Ovary (tissue), 3 donors: ENCODE data around the gene EEF1A2.

Experiments
- EP300 ChIP-seq: sonication (generic); formaldehyde crosslinking; IDR thresholded peaks from one replicate; pipeline ENCODE4 v1.6.1; 2017; ENCODE audit warnings: antibody characterized with exemption
- POLR2A ChIP-seq: fragments of 450-650 bp; IDR thresholded peaks from one replicate; pipeline ENCODE4 v1.6.1; 2017; ENCODE audit warnings: antibody characterized with exemption, mild to moderate bottlenecking, moderate library complexity
- TF ChIP-seq, protein P1 (sequence below), 3 donors: fragments of 450-650 bp in 2 of 3; fragments of 200-600 bp in 1 of 3; IDR thresholded peaks; one replicate each; pipeline versions ENCODE4 v1.5.1 to v1.8.0; 2016 to 2022; ENCODE audit warnings: antibody characterized with exemption in 3 of 3, mild to moderate bottlenecking in 1 of 3
- donor health status: DM: no; HTN: no; CAD: no.

DNA sequence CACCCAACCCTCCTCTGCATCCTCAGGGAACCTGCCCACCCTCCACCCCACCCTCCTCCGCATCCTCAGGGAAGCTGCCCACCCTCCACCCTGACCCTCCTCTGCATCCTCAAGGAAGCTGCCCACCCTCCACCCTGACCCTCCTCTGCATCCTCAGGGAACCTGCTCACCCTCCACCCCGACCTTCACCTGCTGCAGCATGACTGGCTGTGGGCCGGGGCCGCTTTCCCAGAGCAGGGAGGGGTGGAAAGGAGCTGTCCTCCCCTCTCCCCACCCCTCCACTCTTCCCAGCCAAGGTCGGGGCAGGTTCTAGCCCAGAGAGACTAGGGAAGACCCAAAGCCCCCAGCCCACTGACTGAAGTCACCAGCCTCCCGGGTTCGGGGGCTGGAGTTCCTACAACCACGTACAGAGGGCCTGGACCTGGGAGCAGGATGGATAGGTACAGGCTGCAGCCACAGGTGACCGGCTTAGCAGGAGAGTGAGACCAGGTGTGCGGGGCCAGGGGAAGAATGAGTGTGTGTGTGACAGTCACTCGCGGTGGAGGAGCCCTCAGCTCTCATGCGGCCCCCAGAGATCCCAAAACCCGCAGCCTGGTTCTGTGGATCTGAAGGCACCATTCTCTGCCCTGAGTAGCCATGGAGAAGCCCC lies 11.6 kb downstream of the EEF1A2 start:
- TF ChIP-seq, protein P1, sequence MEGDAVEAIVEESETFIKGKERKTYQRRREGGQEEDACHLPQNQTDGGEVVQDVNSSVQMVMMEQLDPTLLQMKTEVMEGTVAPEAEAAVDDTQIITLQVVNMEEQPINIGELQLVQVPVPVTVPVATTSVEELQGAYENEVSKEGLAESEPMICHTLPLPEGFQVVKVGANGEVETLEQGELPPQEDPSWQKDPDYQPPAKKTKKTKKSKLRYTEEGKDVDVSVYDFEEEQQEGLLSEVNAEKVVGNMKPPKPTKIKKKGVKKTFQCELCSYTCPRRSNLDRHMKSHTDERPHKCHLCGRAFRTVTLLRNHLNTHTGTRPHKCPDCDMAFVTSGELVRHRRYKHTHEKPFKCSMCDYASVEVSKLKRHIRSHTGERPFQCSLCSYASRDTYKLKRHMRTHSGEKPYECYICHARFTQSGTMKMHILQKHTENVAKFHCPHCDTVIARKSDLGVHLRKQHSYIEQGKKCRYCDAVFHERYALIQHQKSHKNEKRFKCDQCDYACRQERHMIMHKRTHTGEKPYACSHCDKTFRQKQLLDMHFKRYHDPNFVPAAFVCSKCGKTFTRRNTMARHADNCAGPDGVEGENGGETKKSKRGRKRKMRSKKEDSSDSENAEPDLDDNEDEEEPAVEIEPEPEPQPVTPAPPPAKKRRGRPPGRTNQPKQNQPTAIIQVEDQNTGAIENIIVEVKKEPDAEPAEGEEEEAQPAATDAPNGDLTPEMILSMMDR (IDR thresholded peaks at IDR 0.05): no peak
- TF ChIP-seq POLR2A (no peak), EP300 (no peak)
